ENCODE measurements around the gene JADE3.

Gene JADE3

GRCh38 chrX:46994096-46994495 lies 81.9 kb downstream of the JADE3 start:
- Mint-ChIP-seq H3K36me3 (peaks cover 27 to 38% of the 10 kb centered on the region in 2 donors), H3K27ac (no peak overlapping the region), H3K4me1 (no peaks in the 10 kb centered on the region), H3K9me3 (peaks cover 0 to 4% of the 10 kb centered on the region in 2 donors), H3K4me3 (no peak overlapping the region), H3K27me3 (peaks cover 0 to 13% of the 10 kb centered on the region in 2 donors)
- ATAC-seq (replicated peaks) (peak in 1 of 2 donors; percentile 52), DNase-seq (no peak)

GRCh38 chrX:47012131-47012530 lies 99.9 kb downstream of the JADE3 start:
- Mint-ChIP-seq H3K36me3 (peaks cover 18 to 32% of the 10 kb centered on the region in 2 donors), H3K9me3 (no peaks in the 10 kb centered on the region), H3K4me1 (no peaks in the 10 kb centered on the region), H3K27ac (no peak overlapping the region), H3K27me3 (no peaks in the 10 kb centered on the region), H3K4me3 (no peak overlapping the region)
- no peak for ATAC-seq (replicated peaks)
- no peak for DNase-seq

GRCh38 chrX:47026198-47026597 lies 114.0 kb downstream of the JADE3 start:
- no peaks in the 10 kb centered on the region for H3K9me3 Mint-ChIP-seq
- H3K4me3 Mint-ChIP-seq = no peak overlapping the region
- DNase-seq (no peak), ATAC-seq (replicated peaks) (peak in 1 of 2 donors; percentile 46)
- H3K27ac Mint-ChIP-seq = no peak overlapping the region
- peaks cover 1 to 8% of the 10 kb centered on the region in 2 donors for H3K4me1 Mint-ChIP-seq
- H3K36me3 Mint-ChIP-seq = peaks cover 8 to 9% of the 10 kb centered on the region in 2 donors
- peaks cover 0 to 11% of the 10 kb centered on the region in 2 donors for H3K27me3 Mint-ChIP-seq

DNA sequence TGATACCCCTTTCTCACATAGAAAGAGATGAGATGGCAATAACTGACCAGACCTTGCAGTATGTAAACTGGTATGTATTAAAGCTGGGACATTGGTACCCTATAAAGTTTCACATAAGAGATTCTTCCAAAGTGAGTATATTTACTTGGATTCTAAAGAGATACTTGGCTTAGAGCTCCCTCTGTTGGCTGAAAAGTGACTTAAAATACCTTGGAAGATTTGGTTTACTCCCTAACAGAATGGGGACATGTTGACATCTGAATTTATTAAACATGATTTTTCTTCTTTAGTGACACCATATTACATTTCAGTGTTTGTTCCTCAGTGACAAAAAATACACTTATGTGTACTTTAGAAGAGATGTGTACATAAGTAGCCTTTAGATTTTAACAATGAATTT lies 118.1 kb downstream of the JADE3 start:
- ATAC-seq (replicated peaks) (no peak), DNase-seq (no peak)
- H3K9me3 Mint-ChIP-seq = no peaks in the 10 kb centered on the region
- H3K4me3 Mint-ChIP-seq = no peak overlapping the region
- H3K36me3 Mint-ChIP-seq = peaks cover 14 to 15% of the 10 kb centered on the region in 2 donors
- peaks cover 0 to 11% of the 10 kb centered on the region in 2 donors for H3K27me3 Mint-ChIP-seq
- H3K4me1 Mint-ChIP-seq = peaks cover 1 to 8% of the 10 kb centered on the region in 2 donors
- H3K27ac Mint-ChIP-seq = no peak overlapping the region

DNA sequence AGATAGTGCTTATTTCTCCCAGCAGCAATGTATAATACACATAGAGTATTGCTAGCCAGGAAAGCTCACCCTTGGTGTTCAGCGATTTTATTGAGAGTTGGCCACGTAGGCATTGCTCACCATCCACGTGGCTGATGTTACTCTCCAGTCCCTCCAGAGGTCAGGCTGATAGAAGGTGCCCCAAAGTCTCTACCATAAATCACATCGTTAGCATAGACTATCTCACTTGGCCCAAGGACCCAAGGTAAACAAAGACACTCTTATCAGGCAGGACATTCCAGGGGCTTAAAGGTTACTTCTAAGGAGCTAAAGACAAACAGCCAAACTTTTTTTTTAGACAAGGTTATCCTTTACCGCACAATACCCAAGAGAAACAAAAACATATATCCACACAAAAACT lies 135.8 kb downstream of the JADE3 start:
- DNase-seq = no peak
- ATAC-seq (replicated peaks) = no peak
- H3K27me3 Mint-ChIP-seq = no peaks in the 10 kb centered on the region
- H3K4me3 Mint-ChIP-seq = no peak overlapping the region
- H3K4me1 Mint-ChIP-seq = no peaks in the 10 kb centered on the region
- no peak overlapping the region for H3K27ac Mint-ChIP-seq
- H3K9me3 Mint-ChIP-seq = peaks cover 0 to 5% of the 10 kb centered on the region in 2 donors
- H3K36me3 Mint-ChIP-seq = peaks cover 19 to 24% of the 10 kb centered on the region in 2 donors

- no peak for DNase-seq
- no peak for ATAC-seq (replicated peaks)
- H3K36me3 Mint-ChIP-seq = peaks cover 22 to 35% of the 10 kb centered on the region in 2 donors
- no peak overlapping the region for H3K27ac Mint-ChIP-seq
- H3K9me3 Mint-ChIP-seq = no peaks in the 10 kb centered on the region
- H3K4me1 Mint-ChIP-seq = peaks cover 3 to 9% of the 10 kb centered on the region in 2 donors
- H3K27me3 Mint-ChIP-seq = peaks cover 0 to 6% of the 10 kb centered on the region in 2 donors
- no peak overlapping the region for H3K4me3 Mint-ChIP-seq
Measured at GRCh38 chrX:47059142-47059874, 147.1 kb downstream of the JADE3 start.

GRCh38 chrX:47060708-47061107 lies 148.5 kb downstream of the JADE3 start:
- Mint-ChIP-seq H3K9me3 (no peaks in the 10 kb centered on the region), H3K4me1 (peaks cover 3 to 9% of the 10 kb centered on the region in 2 donors), H3K4me3 (no peak overlapping the region), H3K36me3 (peaks cover 20 to 32% of the 10 kb centered on the region in 2 donors), H3K27ac (no peak overlapping the region), H3K27me3 (peaks cover 0 to 6% of the 10 kb centered on the region in 2 donors)
- no peak for DNase-seq
- ATAC-seq (replicated peaks) = no peak

- Mint-ChIP-seq H3K4me3 (no peak overlapping the region), H3K27me3 (peaks cover 0 to 6% of the 10 kb centered on the region in 2 donors), H3K4me1 (peaks cover 3 to 9% of the 10 kb centered on the region in 2 donors), H3K36me3 (peaks cover 20 to 26% of the 10 kb centered on the region in 2 donors), H3K9me3 (no peaks in the 10 kb centered on the region), H3K27ac (no peak overlapping the region)
- no peak for DNase-seq
- peak; percentile 10 to 29 for ATAC-seq (replicated peaks)
Measured at GRCh38 chrX:47061238-47061919, 149.2 kb downstream of the JADE3 start.

GRCh38 chrX:47063179-47063578 lies 151.0 kb downstream of the JADE3 start:
- Mint-ChIP-seq H3K4me3 (no peak overlapping the region), H3K27ac (no peak overlapping the region), H3K36me3 (peaks cover 11 to 18% of the 10 kb centered on the region in 2 donors), H3K4me1 (peaks cover 3 to 5% of the 10 kb centered on the region in 2 donors), H3K9me3 (no peaks in the 10 kb centered on the region), H3K27me3 (peaks cover 0 to 6% of the 10 kb centered on the region in 2 donors)
- no peak for DNase-seq
- ATAC-seq (replicated peaks) = no peak

GRCh38 chrX:47068214-47068613 lies 156.0 kb downstream of the JADE3 start:
- peaks cover 3 to 5% of the 10 kb centered on the region in 2 donors for H3K36me3 Mint-ChIP-seq
- no peaks in the 10 kb centered on the region for H3K4me1 Mint-ChIP-seq
- H3K27ac Mint-ChIP-seq = no peak overlapping the region
- DNase-seq (no peak), ATAC-seq (replicated peaks) (no peak)
- no peak overlapping the region for H3K4me3 Mint-ChIP-seq
- H3K27me3 Mint-ChIP-seq = no peaks in the 10 kb centered on the region
- no peaks in the 10 kb centered on the region for H3K9me3 Mint-ChIP-seq

DNA sequence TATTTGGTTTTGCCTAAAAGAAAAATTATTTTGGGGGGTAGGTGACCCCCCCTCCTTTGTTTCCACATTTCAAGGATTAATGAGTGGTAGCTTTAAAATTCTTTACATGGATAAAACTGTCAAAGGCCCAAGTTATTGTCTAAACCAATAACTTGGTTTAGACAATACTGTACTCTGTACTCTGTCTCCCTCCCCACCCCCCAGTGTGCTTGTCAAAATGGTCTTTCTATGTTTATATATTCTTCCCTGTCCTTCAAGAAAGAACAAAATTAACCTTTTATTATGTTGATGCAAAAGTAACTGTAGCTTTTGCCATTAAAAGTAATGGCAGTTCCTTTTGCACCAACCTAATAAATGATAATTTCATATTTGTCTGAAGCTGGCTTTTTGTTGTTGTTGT lies 156.5 kb downstream of the JADE3 start:
- no peak for DNase-seq
- Mint-ChIP-seq H3K4me1 (no peaks in the 10 kb centered on the region), H3K27me3 (no peaks in the 10 kb centered on the region), H3K27ac (no peak overlapping the region), H3K36me3 (peaks cover 6 to 8% of the 10 kb centered on the region in 2 donors), H3K4me3 (no peak overlapping the region), H3K9me3 (no peaks in the 10 kb centered on the region)
- ATAC-seq (replicated peaks) = no peak

DNA sequence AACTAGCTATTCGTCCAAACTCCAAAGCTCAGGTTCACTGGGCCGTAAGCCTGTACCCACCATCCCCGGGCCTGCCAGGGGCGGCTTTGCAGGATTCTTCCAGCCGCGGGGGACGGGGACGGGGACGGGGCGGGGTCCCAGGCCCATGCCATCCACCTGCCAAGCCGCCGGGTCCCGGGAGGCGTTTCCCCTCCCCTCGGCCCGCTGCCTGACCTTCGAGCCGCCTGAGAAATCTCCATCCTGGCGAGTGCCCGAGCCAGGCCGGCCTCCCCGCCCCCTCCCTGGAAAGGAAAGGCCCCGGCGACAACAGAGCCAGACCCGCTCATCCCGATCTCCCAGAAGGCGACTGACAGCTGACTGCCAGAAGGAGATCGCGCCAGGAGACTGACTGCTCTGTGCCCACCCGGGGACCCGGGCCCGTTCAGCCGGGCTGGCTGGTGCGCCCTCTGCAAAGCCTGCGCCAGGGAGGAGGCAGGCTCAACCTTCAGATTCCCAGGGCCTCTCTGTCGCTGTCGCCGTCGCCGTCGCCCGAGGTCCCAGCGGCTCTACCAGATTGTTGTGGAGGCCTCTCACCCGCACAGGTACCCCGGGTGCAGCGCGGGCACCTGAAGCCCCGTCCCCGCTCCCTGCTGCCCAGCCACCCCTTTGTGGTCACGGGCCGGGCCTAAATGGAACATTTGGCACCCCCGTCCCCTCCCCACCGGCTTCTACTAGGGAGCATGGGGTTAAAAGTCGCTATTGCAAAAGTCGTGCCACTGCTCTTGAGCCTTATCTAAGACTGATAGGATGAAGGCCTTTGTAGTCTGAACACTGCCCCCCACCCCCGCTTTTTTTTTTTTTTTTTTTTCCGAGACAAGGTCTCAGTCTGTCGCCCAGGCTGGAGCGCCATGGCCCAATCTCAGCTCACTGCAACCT lies 166.2 kb downstream of the JADE3 start, which contains the start of gene RGN:
Gene RGN, plus strand, starts transcription at position 315 of the 915 bp plus-strand sequence. CDS start 2,702 bp downstream, outside the sequence.
- Mint-ChIP-seq H3K36me3 (peaks cover under 1% of the 10 kb centered on the region in 2 donors), H3K4me3 (no peak within 1 kb of the TSS), H3K27ac (no peak within 1 kb of the TSS), H3K9me3 (no peaks in the 10 kb centered on the region), H3K4me1 (no peaks in the 10 kb centered on the region), H3K27me3 (no peaks in the 10 kb centered on the region)
- DNase-seq (no peak), ATAC-seq (replicated peaks) (no peak)

DNA sequence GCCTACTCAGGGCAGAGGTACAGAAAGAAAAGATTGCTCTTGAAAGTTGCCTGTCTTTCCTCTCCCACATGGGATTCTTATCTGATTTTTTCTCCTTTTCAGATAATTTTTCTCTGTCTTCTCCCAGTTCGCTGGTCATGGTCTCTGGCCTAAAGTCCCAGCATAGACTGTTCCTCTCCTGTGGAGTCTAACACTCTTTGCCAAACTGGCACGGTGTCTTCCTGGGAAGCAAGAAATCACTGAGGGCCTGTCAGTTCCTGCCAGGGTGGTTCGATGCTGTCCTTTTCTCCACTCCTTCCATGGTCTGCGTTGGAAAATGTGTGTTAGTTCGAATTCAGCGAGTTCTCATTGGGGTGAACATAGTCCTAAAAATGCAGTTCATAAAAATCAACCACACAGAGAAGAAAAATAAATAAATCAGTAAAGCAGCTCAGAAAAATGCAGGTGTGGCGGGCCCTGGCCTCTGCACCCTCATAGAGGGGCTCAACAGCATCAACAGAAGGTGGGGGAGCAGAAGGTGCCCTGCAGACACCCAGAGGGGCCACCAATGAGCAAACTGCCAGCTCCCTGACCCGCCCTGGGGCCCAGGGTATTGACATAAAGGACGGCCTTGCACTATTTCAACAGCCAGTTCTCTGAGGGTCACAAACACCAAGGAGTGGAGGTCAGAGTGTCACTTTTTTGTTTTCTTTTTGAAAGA lies 168.1 kb downstream of the JADE3 start:
- Mint-ChIP-seq H3K27ac (no peak overlapping the region), H3K4me1 (no peaks in the 10 kb centered on the region), H3K27me3 (peaks cover 0 to 7% of the 10 kb centered on the region in 2 donors), H3K4me3 (no peak overlapping the region), H3K36me3 (no peaks in the 10 kb centered on the region), H3K9me3 (no peaks in the 10 kb centered on the region)
- no peak for DNase-seq
- no peak for ATAC-seq (replicated peaks)

DNA sequence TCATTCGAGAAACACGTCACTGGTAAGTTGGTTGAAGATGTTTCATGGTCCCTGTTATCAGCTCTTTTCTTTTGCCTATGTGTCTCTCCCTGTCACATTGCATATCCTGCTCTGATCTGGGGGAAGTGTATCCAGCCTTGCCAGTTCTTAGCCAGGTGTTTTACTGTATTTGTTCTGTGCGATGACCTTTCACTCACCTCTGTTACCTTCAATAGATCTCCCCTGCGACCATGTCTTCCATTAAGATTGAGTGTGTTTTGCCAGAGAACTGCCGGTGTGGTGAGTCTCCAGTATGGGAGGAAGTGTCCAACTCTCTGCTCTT lies 168.7 kb downstream of the JADE3 start:
- ATAC-seq (replicated peaks) (no peak), DNase-seq (no peak)
- Mint-ChIP-seq H3K4me3 (no peak overlapping the region), H3K9me3 (no peaks in the 10 kb centered on the region), H3K4me1 (no peaks in the 10 kb centered on the region), H3K27me3 (peaks cover 0 to 7% of the 10 kb centered on the region in 2 donors), H3K36me3 (no peaks in the 10 kb centered on the region), H3K27ac (no peak overlapping the region)

All from stimulated activated naive B cell treated with anti-CD40 and anti-IgM and Interleukin-4, amounts not matched to agents 10 μg/mL and 1 μg/mL and 100 μg/mL, for 72 hours (primary cell).